ENCODE measurements around the gene UBAP2L.
"Not testable (repeated sequence)": the region's sequence is repeated elsewhere in the genome, so short reads cannot be mapped to it uniquely, and the experiment has no call there.

The UBAP2L gene

DNA sequence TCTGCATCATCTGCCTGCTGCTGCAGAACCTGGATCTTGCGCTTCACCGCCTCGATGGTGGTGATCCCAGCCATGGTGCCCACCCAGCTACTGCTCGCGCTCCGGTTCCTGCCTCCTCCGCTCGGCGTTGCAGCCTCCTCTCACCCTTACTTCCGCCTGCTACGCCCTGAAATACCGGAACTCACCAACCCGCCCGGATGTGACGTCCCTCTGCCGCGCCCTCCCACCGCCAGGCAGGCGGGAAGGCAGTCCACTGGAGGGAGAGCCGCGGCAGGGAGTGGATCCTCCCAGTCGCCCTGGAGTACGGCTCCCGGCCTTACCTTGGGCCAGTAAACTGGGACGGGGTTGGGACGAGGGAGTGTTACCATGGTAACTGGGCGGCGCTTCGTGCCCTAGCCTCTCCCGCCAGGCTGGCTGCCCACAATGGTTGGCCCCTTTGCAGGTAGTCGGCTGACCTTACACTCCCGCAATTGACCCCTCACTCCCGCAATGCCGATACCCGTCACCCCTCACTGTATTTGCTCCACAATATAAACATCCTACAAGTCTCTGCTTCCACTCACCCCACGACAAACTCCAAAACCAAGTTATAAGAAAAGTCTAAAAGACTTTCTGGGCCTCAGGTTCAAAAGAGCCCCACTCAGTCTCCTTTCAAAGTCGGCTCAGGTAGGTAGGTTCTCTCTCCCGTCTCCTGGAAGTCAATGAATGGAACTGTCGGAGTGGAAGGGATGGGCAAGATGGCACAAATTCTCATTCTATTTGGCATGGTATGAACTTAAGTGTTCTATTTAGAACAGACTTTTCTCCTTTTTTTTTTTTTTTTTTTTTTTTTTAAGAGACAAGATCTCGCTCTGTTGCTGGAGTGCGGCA is 37.5 kb upstream of the UBAP2L start:
- peaks cover 60% of the 10 kb centered on the region for H3K4me1 ChIP-seq
- peak overlapping the region; percentile 98 for H3K4me3 ChIP-seq
- peaks cover 14% of the 10 kb centered on the region for H3K36me3 ChIP-seq (replicated peaks)
- H3K9me3 ChIP-seq: no peaks in the 10 kb centered on the region
- DNase-seq (ENCODE audit: low spot score in 2 of 2): peak; percentile 98 to 99
- in situ Hi-C loops (cut with MboI; ENCODE audit: low sequenced_read_pairs): loop anchor here (5.0 to 10.0 kb wide), 2 partner anchors 89 to 152 kb away; partner anchors contain the start of gene HAX1
- no peaks in the 10 kb centered on the region for H3K27me3 ChIP-seq (ENCODE audit: low read depth)

DNA sequence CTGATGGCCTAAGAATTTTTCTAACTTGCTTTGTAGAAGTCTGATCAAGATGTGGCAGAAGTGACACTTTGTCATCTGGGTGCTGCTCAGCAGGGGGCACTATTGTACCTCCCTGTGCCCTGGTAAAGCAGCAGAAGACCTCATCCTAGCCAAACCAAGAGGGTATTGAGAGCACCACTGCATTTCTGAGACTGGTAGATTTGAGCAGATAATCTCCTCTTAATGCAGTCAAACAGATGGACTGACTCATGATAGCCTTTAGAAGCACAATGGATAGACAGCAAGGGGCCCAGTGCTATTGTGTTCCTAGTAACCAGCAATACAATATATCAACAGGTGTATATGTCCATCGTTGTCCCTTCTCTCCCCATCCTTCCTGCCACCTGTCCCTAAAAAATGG is 34.6 kb upstream of the UBAP2L start:
- H3K36me3 ChIP-seq (replicated peaks): no peaks in the 10 kb centered on the region
- peak; percentile 69 to 85 for DNase-seq (ENCODE audit: low spot score in 2 of 2)

DNA sequence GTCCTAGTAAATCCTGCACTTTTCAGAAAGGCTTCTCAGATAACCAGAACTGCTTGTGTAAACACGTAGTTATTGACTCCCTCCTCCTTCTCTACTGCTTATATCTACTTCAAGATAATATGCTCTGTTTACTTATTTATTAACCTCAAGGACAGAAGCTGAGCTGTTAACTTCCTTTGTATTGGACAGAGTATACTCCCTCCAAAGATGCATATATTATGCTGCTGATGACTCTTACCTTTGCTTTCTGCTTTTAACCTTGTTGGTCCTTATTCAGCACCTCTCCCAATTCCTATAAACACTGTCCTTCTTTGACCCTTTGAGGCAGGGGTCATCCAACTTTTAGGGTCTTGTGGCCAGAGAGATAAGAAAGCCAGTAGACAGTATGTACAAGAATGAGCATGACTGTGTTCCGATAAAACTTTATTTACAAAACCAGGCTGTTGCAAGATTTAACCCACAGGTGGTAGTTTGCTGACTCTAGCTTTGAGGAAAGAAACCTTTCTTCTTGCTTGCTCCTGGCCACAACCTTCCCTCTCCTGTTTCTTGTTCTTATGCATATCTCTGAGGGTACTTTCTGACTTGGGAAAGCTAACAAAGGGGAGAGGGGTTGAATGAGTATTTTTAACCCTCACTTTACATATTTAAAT is 33.8 kb upstream of the UBAP2L start:
- Histone ChIP-seq H3K4me3 (no peak overlapping the region), H3K9me3 (no peaks in the 10 kb centered on the region), H3K36me3 (replicated peaks) (no peaks in the 10 kb centered on the region), H3K4me1 (peaks cover 27% of the 10 kb centered on the region), H3K27me3 (ENCODE audit: low read depth) (no peaks in the 10 kb centered on the region)
- DNase-seq (ENCODE audit: low spot score in 2 of 2): peak; percentile 44 to 88
- in situ Hi-C loops (cut with MboI; ENCODE audit: low sequenced_read_pairs): loop anchor here (10.0 kb wide), 1 partner anchor 148 kb away; no protein-coding TSS in a partner anchor

More for the DNA sequence above, 34.6 kb upstream of the UBAP2L start:
- H3K27me3 ChIP-seq (ENCODE audit: low read depth): no peaks in the 10 kb centered on the region
- in situ Hi-C loops (cut with MboI; ENCODE audit: low sequenced_read_pairs): loop anchor here (10.0 kb wide), 1 partner anchor 149 kb away; no protein-coding TSS in a partner anchor
- H3K4me3 ChIP-seq: no peak overlapping the region
- no peaks in the 10 kb centered on the region for H3K9me3 ChIP-seq
- peaks cover 32% of the 10 kb centered on the region for H3K4me1 ChIP-seq

- in situ Hi-C loops (cut with MboI; ENCODE audit: low sequenced_read_pairs): no loop called here
- H3K4me3 ChIP-seq: no peak overlapping the region
- no peaks in the 10 kb centered on the region for H3K27me3 ChIP-seq (ENCODE audit: low read depth)
- H3K36me3 ChIP-seq (replicated peaks): no peaks in the 10 kb centered on the region
- DNase-seq (ENCODE audit: low spot score in 2 of 2): no peak
- H3K4me1 ChIP-seq: peaks cover 26% of the 10 kb centered on the region
- no peaks in the 10 kb centered on the region for H3K9me3 ChIP-seq
Measured at GRCh38 chr1:154190550-154190949, 30.2 kb upstream of the UBAP2L start.

DNA sequence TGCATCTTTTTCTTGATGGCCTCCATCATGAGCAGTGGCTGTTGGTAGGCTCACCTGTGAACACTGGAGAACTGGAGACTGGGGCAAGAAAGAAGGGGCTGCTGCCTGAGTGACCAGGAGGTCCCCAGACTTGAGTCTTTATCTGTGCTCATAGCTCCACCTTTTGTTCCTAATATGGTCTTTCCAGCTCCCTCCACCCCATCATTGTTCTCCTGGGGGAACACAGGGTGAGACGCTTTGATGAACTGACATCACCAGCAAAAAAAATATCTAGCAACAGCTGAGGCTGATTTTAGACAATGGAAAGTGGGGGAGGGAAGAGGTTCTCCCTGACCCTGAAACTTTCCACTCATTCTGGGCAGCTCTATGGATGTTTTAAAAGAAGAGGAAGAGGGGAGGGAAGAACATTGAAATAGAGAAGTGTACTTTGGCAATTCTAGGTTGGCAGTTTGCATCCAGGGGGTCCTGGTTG is 28.7 kb upstream of the UBAP2L start, which contains the start of gene TPM3:
Gene TPM3 (minus strand): TSS at position 111 of the 472 bp plus-strand sequence. CDS start 82 bp downstream, at position 29.
- DNase-seq (ENCODE audit: low spot score in 2 of 2): no peak
- H3K27me3 ChIP-seq (ENCODE audit: low read depth): no peaks in the 10 kb centered on the region
- H3K4me3 ChIP-seq: no peak within 1 kb of the TSS
- in situ Hi-C loops (cut with MboI; ENCODE audit: low sequenced_read_pairs): no loop called here
- H3K36me3 ChIP-seq (replicated peaks): no peaks in the 10 kb centered on the region
- H3K4me1 ChIP-seq: peaks cover 13% of the 10 kb centered on the region
- no peaks in the 10 kb centered on the region for H3K9me3 ChIP-seq

- H3K27me3 ChIP-seq (ENCODE audit: low read depth): no peaks in the 10 kb centered on the region
- H3K9me3 ChIP-seq: no peaks in the 10 kb centered on the region
- in situ Hi-C loops (cut with MboI; ENCODE audit: low sequenced_read_pairs): no loop called here
- H3K4me1 ChIP-seq: peaks cover 8% of the 10 kb centered on the region
- no peak overlapping the region for H3K4me3 ChIP-seq
- H3K36me3 ChIP-seq (replicated peaks): no peaks in the 10 kb centered on the region
- no peak for DNase-seq (ENCODE audit: low spot score in 2 of 2)
Measured at GRCh38 chr1:154192476-154192875, 28.3 kb upstream of the UBAP2L start.

- in situ Hi-C loops (cut with MboI; ENCODE audit: low sequenced_read_pairs): no loop called here
- Histone ChIP-seq H3K27me3 (ENCODE audit: low read depth) (no peaks in the 10 kb centered on the region), H3K36me3 (replicated peaks) (no peaks in the 10 kb centered on the region), H3K9me3 (no peaks in the 10 kb centered on the region), H3K4me3 (no peak overlapping the region), H3K4me1 (peaks cover 2% of the 10 kb centered on the region; the same call in 1 of the 2 replicates)
- DNase-seq (ENCODE audit: low spot score in 2 of 2): no peak
Measured at GRCh38 chr1:154193821-154194220, 26.9 kb upstream of the UBAP2L start.

DNA sequence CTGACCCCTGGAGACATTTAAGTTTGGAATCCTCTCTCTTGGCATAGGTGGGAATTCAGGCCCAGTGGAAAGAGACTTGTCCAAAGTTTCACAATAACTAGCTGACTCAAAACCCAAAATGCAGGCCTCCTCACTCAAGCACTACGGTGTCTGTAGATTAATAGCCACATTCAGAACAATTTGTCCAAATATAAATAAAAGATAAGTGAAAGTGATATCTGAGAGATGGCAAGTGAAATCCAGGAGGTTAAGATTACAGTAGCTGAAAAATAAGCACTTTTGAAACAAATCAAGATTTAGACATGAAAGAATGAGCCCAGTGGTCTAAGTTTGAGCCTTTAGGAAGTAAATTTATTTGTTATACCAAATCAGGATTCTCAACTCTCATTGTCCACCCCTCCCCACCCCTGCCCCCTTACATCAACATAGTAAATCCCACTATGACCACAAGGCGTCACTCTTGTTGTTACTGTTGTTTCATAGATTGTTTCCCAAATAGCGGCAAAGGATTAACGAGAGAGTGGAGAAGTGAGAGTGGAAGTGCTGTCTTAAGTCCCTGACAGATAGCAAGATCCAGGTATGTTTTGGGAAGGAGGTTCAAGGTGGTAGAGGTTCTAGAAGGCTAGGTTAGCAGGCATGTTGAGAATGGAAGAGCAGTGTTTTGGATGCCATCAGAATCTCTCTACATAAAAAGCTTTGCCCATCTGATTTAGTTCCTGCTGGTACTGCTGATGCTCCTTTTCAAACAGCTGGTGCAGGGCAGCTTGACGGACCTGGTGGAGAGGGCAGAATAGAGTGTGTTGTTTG is 21.8 kb upstream of the UBAP2L start:
- Histone ChIP-seq H3K27me3 (ENCODE audit: low read depth) (no peaks in the 10 kb centered on the region), H3K4me1 (no peaks in the 10 kb centered on the region), H3K9me3 (no peaks in the 10 kb centered on the region), H3K36me3 (replicated peaks) (no peaks in the 10 kb centered on the region), H3K4me3 (no peak overlapping the region)
- peak; percentile 73 to 76 for DNase-seq (ENCODE audit: low spot score in 2 of 2)
- in situ Hi-C loops (cut with MboI; ENCODE audit: low sequenced_read_pairs): no loop called here

GRCh38 chr1:154199563-154199879 is 21.2 kb upstream of the UBAP2L start:
- Histone ChIP-seq H3K36me3 (replicated peaks) (no peaks in the 10 kb centered on the region), H3K4me3 (no peak overlapping the region), H3K9me3 (no peaks in the 10 kb centered on the region), H3K4me1 (no peaks in the 10 kb centered on the region), H3K27me3 (ENCODE audit: low read depth) (no peaks in the 10 kb centered on the region)
- no peak for DNase-seq (ENCODE audit: low spot score in 2 of 2)
- in situ Hi-C loops (cut with MboI; ENCODE audit: low sequenced_read_pairs): no loop called here

GRCh38 chr1:154205778-154206177 is 15.0 kb upstream of the UBAP2L start:
- H3K27me3 ChIP-seq (ENCODE audit: low read depth); in situ Hi-C loops (cut with MboI; ENCODE audit: low sequenced_read_pairs); H3K4me1 ChIP-seq; H3K4me3 ChIP-seq; H3K9me3 ChIP-seq; DNase-seq (ENCODE audit: low spot score in 2 of 2): not testable (repeated sequence)
- H3K36me3 ChIP-seq (replicated peaks): peaks cover 42% of the 10 kb centered on the region

DNA sequence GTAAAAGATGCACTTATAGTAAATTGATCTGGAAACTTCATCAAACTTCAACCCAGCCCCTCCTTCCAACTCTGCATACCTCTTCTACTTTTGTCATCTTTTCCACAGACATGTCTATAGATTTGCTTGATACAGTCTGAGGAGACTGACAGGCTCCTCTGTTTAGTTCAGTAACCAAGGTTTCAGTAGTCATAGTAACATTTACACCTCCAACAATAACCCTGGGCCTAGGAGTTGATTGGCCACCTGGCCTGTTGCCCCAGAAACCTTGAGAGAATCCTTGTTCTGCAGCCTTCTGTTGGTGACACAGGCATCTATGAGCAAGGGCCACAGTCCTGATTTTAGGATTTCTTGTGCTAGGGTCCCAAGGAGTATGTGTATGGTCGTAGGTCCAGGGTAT is 14.6 kb upstream of the UBAP2L start, which contains the start of gene CFAP141:
Gene CFAP141 (minus strand): TSS at position 138 of the 400 bp plus-strand sequence. CDS start 26 bp downstream, at position 112.
- no peak within 1 kb of the TSS for H3K4me3 ChIP-seq
- DNase-seq (ENCODE audit: low spot score in 2 of 2): no peak
- H3K36me3 ChIP-seq (replicated peaks): peaks cover 45% of the 10 kb centered on the region
- in situ Hi-C loops (cut with MboI; ENCODE audit: low sequenced_read_pairs): no loop called here
- no peaks in the 10 kb centered on the region for H3K27me3 ChIP-seq (ENCODE audit: low read depth)
- H3K9me3 ChIP-seq: no peaks in the 10 kb centered on the region
- H3K4me1 ChIP-seq: no peaks in the 10 kb centered on the region

GRCh38 chr1:154207262-154207661 is 13.5 kb upstream of the UBAP2L start:
- in situ Hi-C loops (cut with MboI; ENCODE audit: low sequenced_read_pairs): no loop called here

DNA sequence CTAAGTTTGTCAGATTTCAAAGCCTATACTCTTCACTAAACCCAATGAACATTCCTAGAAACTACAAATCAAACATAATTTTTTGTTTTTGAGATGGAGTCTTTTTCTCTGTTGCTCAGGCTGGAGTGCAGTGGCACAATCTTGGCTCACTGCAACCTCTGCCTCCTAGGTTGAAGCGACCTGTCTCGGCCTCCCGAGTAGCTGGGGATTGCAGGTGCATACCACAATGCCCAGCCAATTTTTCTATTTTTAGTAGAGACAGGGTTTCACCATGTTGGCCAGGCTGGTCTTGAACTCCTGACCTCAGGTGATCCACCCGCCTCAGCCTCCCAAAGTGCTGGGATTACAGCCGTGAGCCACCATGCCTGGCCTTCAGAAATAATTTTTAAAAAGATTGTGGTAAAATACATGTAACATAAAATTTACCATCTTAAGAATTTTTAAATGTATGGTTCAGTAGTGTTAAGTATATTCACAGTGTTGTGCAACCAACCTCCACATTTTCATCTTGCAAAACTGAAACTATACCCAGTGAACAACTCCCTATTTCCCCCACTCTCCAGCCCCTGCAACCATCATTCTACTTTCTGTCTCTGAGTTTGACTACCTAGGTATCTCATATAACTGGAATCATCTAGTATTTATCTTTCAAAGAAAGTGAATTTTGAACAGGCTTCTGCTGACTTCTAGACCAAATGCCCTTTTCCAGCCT is 11.9 kb upstream of the UBAP2L start:
- no peak for DNase-seq (ENCODE audit: low spot score in 2 of 2)
- H3K36me3 ChIP-seq (replicated peaks): peaks cover 71% of the 10 kb centered on the region

More at GRCh38 chr1:154207262-154207661, 13.5 kb upstream of the UBAP2L start:
- Histone ChIP-seq H3K4me1 (no peaks in the 10 kb centered on the region), H3K27me3 (ENCODE audit: low read depth) (no peaks in the 10 kb centered on the region), H3K36me3 (replicated peaks) (peaks cover 55% of the 10 kb centered on the region), H3K4me3 (no peak overlapping the region), H3K9me3 (no peaks in the 10 kb centered on the region)
- no peak for DNase-seq (ENCODE audit: low spot score in 2 of 2)

More for the DNA sequence above, 11.9 kb upstream of the UBAP2L start:
- no peaks in the 10 kb centered on the region for H3K9me3 ChIP-seq
- no peaks in the 10 kb centered on the region for H3K27me3 ChIP-seq (ENCODE audit: low read depth)
- H3K4me1 ChIP-seq: no peaks in the 10 kb centered on the region
- no peak overlapping the region for H3K4me3 ChIP-seq
- in situ Hi-C loops (cut with MboI; ENCODE audit: low sequenced_read_pairs): no loop called here
